Measurements from ENCODE around the gene MATN1.

- TF ChIP-seq ZC3H11A (IDR thresholded peaks at IDR 0.05), result no peak
- TF ChIP-seq SMC3 (IDR thresholded peaks at IDR 0.05), result no peak
- no peak for TF ChIP-seq RAD21 (conservative IDR thresholded peaks at IDR 0.05 in 1 of 2, IDR thresholded peaks at IDR 0.05 in 1 of 2)
- TF ChIP-seq MAFK (IDR thresholded peaks at IDR 0.05; ENCODE audit: partially characterized antibody), result no peak
- no peak for TF ChIP-seq POLR2A (IDR thresholded peaks at IDR 0.05; ENCODE audit: low read length)
- TF ChIP-seq EP300 (IDR thresholded peaks at IDR 0.05), result no peak
- TF ChIP-seq, protein P1, sequence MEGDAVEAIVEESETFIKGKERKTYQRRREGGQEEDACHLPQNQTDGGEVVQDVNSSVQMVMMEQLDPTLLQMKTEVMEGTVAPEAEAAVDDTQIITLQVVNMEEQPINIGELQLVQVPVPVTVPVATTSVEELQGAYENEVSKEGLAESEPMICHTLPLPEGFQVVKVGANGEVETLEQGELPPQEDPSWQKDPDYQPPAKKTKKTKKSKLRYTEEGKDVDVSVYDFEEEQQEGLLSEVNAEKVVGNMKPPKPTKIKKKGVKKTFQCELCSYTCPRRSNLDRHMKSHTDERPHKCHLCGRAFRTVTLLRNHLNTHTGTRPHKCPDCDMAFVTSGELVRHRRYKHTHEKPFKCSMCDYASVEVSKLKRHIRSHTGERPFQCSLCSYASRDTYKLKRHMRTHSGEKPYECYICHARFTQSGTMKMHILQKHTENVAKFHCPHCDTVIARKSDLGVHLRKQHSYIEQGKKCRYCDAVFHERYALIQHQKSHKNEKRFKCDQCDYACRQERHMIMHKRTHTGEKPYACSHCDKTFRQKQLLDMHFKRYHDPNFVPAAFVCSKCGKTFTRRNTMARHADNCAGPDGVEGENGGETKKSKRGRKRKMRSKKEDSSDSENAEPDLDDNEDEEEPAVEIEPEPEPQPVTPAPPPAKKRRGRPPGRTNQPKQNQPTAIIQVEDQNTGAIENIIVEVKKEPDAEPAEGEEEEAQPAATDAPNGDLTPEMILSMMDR (IDR thresholded peaks at IDR 0.05), result no peak
- no peak for TF ChIP-seq RFX5 (IDR thresholded peaks at IDR 0.05)
- no peak for TF ChIP-seq FOSB (CRISPR knock-in tag; IDR thresholded peaks at IDR 0.05)
Measured at GRCh38 chr1:30714025-30714424, 9.4 kb downstream of the MATN1 start.
